ENCODE results near the gene HTRA3.

HTRA3 gene

GRCh38 chr4:8236106-8236919, 33.2 kb upstream of the HTRA3 start:
- no peak overlapping the region for H3K4ac ChIP-seq (ENCODE audit: low read depth, low read length)
- no CpG with 5 or more reads among the region's 24 CpGs for WGBS (ENCODE audit: extremely low coverage, insufficient coverage, low lambda C conversion rate)

GRCh38 chr4:8236920-8237195, 32.7 kb upstream of the HTRA3 start:
- Histone ChIP-seq H3K27me3 (ENCODE audit: insufficient read depth, low read length, poor library complexity) (no peaks in the 10 kb centered on the region), H2AK5ac (ENCODE audit: low read length) (no peak overlapping the region), H3K4ac (ENCODE audit: low read depth, low read length) (no peak overlapping the region), H3K79me2 (ENCODE audit: control insufficient read depth, insufficient read depth, low read length) (no peaks in the 10 kb centered on the region), H3K4me3 (ENCODE audit: low read length) (no peak overlapping the region), H2BK120ac (ENCODE audit: low read depth, low read length) (no peak overlapping the region), H4K8ac (ENCODE audit: low read depth, low read length) (no peak overlapping the region), H3K23ac (ENCODE audit: low read length) (no peak overlapping the region), H3K9ac (ENCODE audit: low read length) (no peak overlapping the region), H3K18ac (ENCODE audit: low read length) (no peak overlapping the region), H3K27ac (ENCODE audit: low read depth, low read length) (no peak overlapping the region), H4K5ac (ENCODE audit: low read length) (no peak overlapping the region), H2BK15ac (replicated peaks; ENCODE audit: low read depth) (no peak overlapping the region), H2BK5ac (ENCODE audit: low read length) (no peak overlapping the region), H3K4me2 (ENCODE audit: low read length) (no peak overlapping the region), H3K4me1 (ENCODE audit: control insufficient read depth, low read depth, low read length) (no peaks in the 10 kb centered on the region), H3K56ac (ENCODE audit: low read length) (no peak overlapping the region), H3K79me1 (ENCODE audit: low read length) (no peaks in the 10 kb centered on the region), H3K36me3 (ENCODE audit: control insufficient read depth, insufficient read depth, low read length) (no peaks in the 10 kb centered on the region)
- no CpG with 5 or more reads among the region's 9 CpGs for WGBS (ENCODE audit: extremely low coverage, insufficient coverage, low lambda C conversion rate)
- DNase-seq: no peak

More at GRCh38 chr4:8236106-8236919, 33.2 kb upstream of the HTRA3 start:
- Histone ChIP-seq H2AK5ac (ENCODE audit: low read length) (no peak overlapping the region), H3K56ac (ENCODE audit: low read length) (no peak overlapping the region), H2BK5ac (ENCODE audit: low read length) (no peak overlapping the region), H3K27ac (ENCODE audit: low read depth, low read length) (no peak overlapping the region), H4K8ac (ENCODE audit: low read depth, low read length) (no peak overlapping the region), H3K9ac (ENCODE audit: low read length) (no peak overlapping the region), H3K79me2 (ENCODE audit: control insufficient read depth, insufficient read depth, low read length) (no peaks in the 10 kb centered on the region), H2BK120ac (ENCODE audit: low read depth, low read length) (no peak overlapping the region), H3K79me1 (ENCODE audit: low read length) (no peaks in the 10 kb centered on the region), H2BK15ac (replicated peaks; ENCODE audit: low read depth) (no peak overlapping the region), H3K36me3 (ENCODE audit: control insufficient read depth, insufficient read depth, low read length) (no peaks in the 10 kb centered on the region), H3K27me3 (ENCODE audit: insufficient read depth, low read length, poor library complexity) (no peaks in the 10 kb centered on the region), H4K5ac (ENCODE audit: low read length) (no peak overlapping the region), H3K4me3 (ENCODE audit: low read length) (no peak overlapping the region), H3K18ac (ENCODE audit: low read length) (no peak overlapping the region), H3K4me1 (ENCODE audit: control insufficient read depth, low read depth, low read length) (no peaks in the 10 kb centered on the region), H3K23ac (ENCODE audit: low read length) (no peak overlapping the region), H3K4me2 (ENCODE audit: low read length) (no peak overlapping the region)
- DNase-seq: no peak

GRCh38 chr4:8237256-8237989, 32.1 kb upstream of the HTRA3 start:
- Histone ChIP-seq H3K4me1 (ENCODE audit: control insufficient read depth, low read depth, low read length) (peaks cover under 1% of the 10 kb centered on the region), H3K36me3 (ENCODE audit: control insufficient read depth, insufficient read depth, low read length) (no peaks in the 10 kb centered on the region), H3K4me3 (ENCODE audit: low read length) (no peak overlapping the region), H3K4me2 (ENCODE audit: low read length) (no peak overlapping the region), H3K18ac (ENCODE audit: low read length) (no peak overlapping the region), H3K27ac (ENCODE audit: low read depth, low read length) (no peak overlapping the region), H3K56ac (ENCODE audit: low read length) (no peak overlapping the region), H3K23ac (ENCODE audit: low read length) (no peak overlapping the region), H3K79me1 (ENCODE audit: low read length) (no peaks in the 10 kb centered on the region), H3K79me2 (ENCODE audit: control insufficient read depth, insufficient read depth, low read length) (no peaks in the 10 kb centered on the region), H2BK120ac (ENCODE audit: low read depth, low read length) (no peak overlapping the region), H3K9ac (ENCODE audit: low read length) (no peak overlapping the region), H2BK5ac (ENCODE audit: low read length) (no peak overlapping the region), H2AK5ac (ENCODE audit: low read length) (no peak overlapping the region), H4K5ac (ENCODE audit: low read length) (no peak overlapping the region), H3K27me3 (ENCODE audit: insufficient read depth, low read length, poor library complexity) (no peaks in the 10 kb centered on the region), H4K8ac (ENCODE audit: low read depth, low read length) (no peak overlapping the region), H3K4ac (ENCODE audit: low read depth, low read length) (no peak overlapping the region), H2BK15ac (replicated peaks; ENCODE audit: low read depth) (no peak overlapping the region)
- no peak for DNase-seq
- no CpG with 5 or more reads among the region's 29 CpGs for WGBS (ENCODE audit: extremely low coverage, insufficient coverage, low lambda C conversion rate)

- no peaks in the 10 kb centered on the region for H3K27me3 ChIP-seq (ENCODE audit: insufficient read depth, low read length, poor library complexity)
- H3K18ac ChIP-seq (ENCODE audit: low read length): no peak overlapping the region
- no peak overlapping the region for H4K5ac ChIP-seq (ENCODE audit: low read length)
- H3K36me3 ChIP-seq (ENCODE audit: control insufficient read depth, insufficient read depth, low read length): no peaks in the 10 kb centered on the region
- no peak overlapping the region for H3K9ac ChIP-seq (ENCODE audit: low read length)
- no peak overlapping the region for H2BK120ac ChIP-seq (ENCODE audit: low read depth, low read length)
- no peak overlapping the region for H2BK5ac ChIP-seq (ENCODE audit: low read length)
- no peak overlapping the region for H3K4me3 ChIP-seq (ENCODE audit: low read length)
- H3K4me1 ChIP-seq (ENCODE audit: control insufficient read depth, low read depth, low read length): peaks cover 4% of the 10 kb centered on the region
- no peak overlapping the region for H3K4me2 ChIP-seq (ENCODE audit: low read length)
- no peak overlapping the region for H3K23ac ChIP-seq (ENCODE audit: low read length)
- no CpG with 5 or more reads among the region's 14 CpGs for WGBS (ENCODE audit: extremely low coverage, insufficient coverage, low lambda C conversion rate)
- no peaks in the 10 kb centered on the region for H3K79me1 ChIP-seq (ENCODE audit: low read length)
- no peak overlapping the region for H3K27ac ChIP-seq (ENCODE audit: low read depth, low read length)
- no peaks in the 10 kb centered on the region for H3K79me2 ChIP-seq (ENCODE audit: control insufficient read depth, insufficient read depth, low read length)
- no peak overlapping the region for H2BK15ac ChIP-seq (replicated peaks; ENCODE audit: low read depth)
- H3K56ac ChIP-seq (ENCODE audit: low read length): no peak overlapping the region
- no peak for DNase-seq
- no peak overlapping the region for H3K4ac ChIP-seq (ENCODE audit: low read depth, low read length)
- H4K8ac ChIP-seq (ENCODE audit: low read depth, low read length): no peak overlapping the region
- no peak overlapping the region for H2AK5ac ChIP-seq (ENCODE audit: low read length)
Measured at GRCh38 chr4:8238036-8238511, 31.5 kb upstream of the HTRA3 start.

- H4K8ac ChIP-seq (ENCODE audit: low read depth, low read length): no peak overlapping the region
- no peak overlapping the region for H2BK5ac ChIP-seq (ENCODE audit: low read length)
- no peak overlapping the region for H3K27ac ChIP-seq (ENCODE audit: low read depth, low read length)
- H3K79me2 ChIP-seq (ENCODE audit: control insufficient read depth, insufficient read depth, low read length): no peaks in the 10 kb centered on the region
- H3K23ac ChIP-seq (ENCODE audit: low read length): no peak overlapping the region
- H4K5ac ChIP-seq (ENCODE audit: low read length): no peak overlapping the region
- H3K79me1 ChIP-seq (ENCODE audit: low read length): no peaks in the 10 kb centered on the region
- no peak overlapping the region for H3K4me2 ChIP-seq (ENCODE audit: low read length)
- H3K27me3 ChIP-seq (ENCODE audit: insufficient read depth, low read length, poor library complexity): no peaks in the 10 kb centered on the region
- no peak overlapping the region for H2AK5ac ChIP-seq (ENCODE audit: low read length)
- no peak overlapping the region for H3K4me3 ChIP-seq (ENCODE audit: low read length)
- no peak overlapping the region for H3K18ac ChIP-seq (ENCODE audit: low read length)
- no peak overlapping the region for H2BK120ac ChIP-seq (ENCODE audit: low read depth, low read length)
- H3K36me3 ChIP-seq (ENCODE audit: control insufficient read depth, insufficient read depth, low read length): no peaks in the 10 kb centered on the region
- no peak overlapping the region for H3K4ac ChIP-seq (ENCODE audit: low read depth, low read length)
- DNase-seq: peak; percentile 63
- WGBS (ENCODE audit: extremely low coverage, insufficient coverage, low lambda C conversion rate): no CpG with 5 or more reads among the region's 17 CpGs
- H2BK15ac ChIP-seq (replicated peaks; ENCODE audit: low read depth): no peak overlapping the region
- peaks cover 4% of the 10 kb centered on the region for H3K4me1 ChIP-seq (ENCODE audit: control insufficient read depth, low read depth, low read length)
- no peak overlapping the region for H3K56ac ChIP-seq (ENCODE audit: low read length)
- no peak overlapping the region for H3K9ac ChIP-seq (ENCODE audit: low read length)
Measured at GRCh38 chr4:8238515-8239053, 31.0 kb upstream of the HTRA3 start.

All from mesendoderm (in vitro differentiated cells).